NCI-H446 treated with DMSO at 0.1 percent for 48 hours (cell line): ENCODE measurements around the gene CNP.

ENCODE experiments used
- DNase-seq: peaks from one replicate; lab custom pipeline; 2025; lab: John Stamatoyannopoulos, UW

Gene CNP

GRCh38 chr17:41942626-41943373 lies 23.8 kb upstream of the CNP start:
- DNase-seq: no peak

DNA sequence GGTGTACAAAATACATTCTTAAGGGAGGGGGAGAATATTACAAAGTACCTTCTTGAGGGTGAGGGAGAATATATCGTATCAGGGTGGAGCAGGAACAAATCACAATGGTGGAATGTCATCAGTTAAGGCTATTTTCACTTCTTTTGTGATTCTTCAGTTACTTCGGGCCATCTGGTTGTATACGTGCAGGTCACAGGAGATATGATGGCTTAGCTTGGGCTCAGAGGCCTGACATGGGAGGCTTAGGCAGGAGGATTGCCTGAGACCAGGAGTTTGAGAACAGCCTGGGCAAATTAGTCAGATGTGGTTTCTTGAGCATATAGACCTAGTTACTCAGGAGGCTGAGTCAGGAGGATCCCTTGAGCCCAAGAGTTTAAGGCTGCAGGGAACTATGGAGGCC lies 23.1 kb upstream of the CNP start:
- no peak for DNase-seq

DNA sequence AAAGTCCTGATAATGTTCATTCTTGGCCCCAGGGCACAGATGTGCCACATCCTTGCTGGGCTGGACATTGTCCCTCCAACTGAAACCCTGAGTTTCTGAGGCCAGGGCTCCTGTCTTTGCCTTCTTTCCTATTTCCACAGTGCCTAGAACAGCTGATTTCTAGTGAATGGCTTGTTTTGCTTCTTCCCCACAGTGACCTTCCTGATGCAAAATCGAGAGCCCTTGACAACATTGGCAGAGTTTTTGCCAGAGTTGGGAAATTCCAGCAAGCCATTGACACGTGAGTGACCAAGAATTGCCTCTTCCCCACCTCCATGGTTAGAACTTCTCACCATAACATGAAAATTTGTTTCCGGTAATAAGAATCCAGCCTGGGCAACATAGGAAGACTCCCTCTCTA lies 21.7 kb upstream of the CNP start:
- no peak for DNase-seq

DNA sequence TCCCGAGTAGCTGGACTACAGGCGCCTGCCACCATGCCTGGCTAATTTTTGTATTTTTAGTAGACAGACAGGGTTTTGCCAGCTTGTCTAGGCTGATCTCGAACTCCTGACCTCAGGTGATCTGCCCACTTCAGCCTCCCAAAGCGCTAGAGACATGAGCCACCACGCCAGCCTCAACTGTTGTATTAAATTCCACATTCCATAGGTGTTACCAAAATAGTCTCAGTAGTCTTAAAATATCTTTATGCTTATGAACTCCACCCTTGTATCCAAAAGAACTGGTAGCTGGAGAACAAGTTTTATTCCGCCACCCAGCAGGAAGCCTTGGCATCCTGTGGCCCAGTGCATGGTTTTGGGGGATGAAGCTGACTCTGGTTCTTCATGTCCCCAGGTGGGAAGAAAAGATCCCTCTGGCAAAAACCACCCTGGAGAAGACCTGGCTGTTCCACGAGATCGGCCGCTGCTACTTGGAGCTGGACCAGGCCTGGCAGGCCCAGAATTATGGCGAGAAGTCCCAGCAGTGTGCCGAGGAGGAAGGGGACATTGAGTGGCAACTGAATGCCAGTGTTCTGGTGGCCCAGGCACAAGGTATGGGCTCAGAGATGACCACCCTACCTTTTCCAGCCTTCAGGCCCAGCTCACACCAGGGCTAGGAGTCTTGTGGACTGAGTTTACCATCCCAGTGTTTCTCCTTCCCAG lies 17.7 kb upstream of the CNP start:
- DNase-seq: no peak

GRCh38 chr17:41956522-41956921 lies 10.1 kb upstream of the CNP start:
- no peak for DNase-seq

GRCh38 chr17:41957031-41957868 lies 9.3 kb upstream of the CNP start:
- no peak for DNase-seq

GRCh38 chr17:41957869-41958439 lies 8.6 kb upstream of the CNP start:
- DNase-seq: no peak

GRCh38 chr17:41959030-41959335 lies 7.6 kb upstream of the CNP start:
- DNase-seq: no peak

DNA sequence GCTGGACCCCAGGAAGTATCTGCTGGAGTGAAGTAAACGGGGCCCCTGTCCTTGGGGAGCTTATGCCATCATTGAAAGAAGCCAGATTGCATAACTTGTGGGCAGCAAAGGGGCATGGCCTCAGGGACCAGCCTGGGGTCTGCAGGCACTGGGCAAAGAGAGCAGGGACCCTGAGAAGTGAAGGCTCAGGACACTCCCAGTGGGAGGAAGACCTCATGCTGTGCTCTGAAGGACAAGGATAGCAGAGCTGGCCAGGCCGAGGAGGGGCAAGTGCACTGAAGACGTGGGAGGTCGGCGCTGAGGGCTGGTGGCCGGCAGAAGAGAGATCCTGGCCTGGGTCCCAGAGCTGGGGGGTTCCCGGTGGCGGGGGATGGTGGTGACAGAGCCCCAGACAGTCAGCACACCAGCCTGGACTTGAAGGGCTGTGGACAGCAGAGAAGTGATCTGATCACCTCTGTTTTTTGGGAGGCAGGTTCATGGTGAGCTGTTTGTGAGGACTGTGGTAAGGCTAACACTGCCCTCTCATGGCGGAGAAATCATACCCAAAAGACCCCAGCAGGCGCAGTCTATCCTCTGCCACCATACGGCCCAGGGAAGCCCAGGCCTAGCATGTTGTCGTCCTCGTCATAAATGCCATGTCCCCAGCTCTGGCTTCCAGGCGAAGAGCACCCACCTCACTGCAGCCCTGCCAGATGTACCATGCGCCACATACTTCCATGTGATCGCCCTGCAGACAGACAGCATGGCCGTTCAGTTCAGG lies 7.1 kb upstream of the CNP start:
- DNase-seq: peak; percentile 23

- no peak for DNase-seq
Observed at GRCh38 chr17:41962111-41962510, 4.5 kb upstream of the CNP start.

- peak; percentile 38 for DNase-seq
Observed at GRCh38 chr17:41962768-41963434, 3.7 kb upstream of the CNP start.

- DNase-seq: no peak
Observed at GRCh38 chr17:41965694-41966462, 717 bp upstream of the CNP start.

GRCh38 chr17:41967141-41967920 lies 736 bp downstream of the CNP start:
- DNase-seq: no peak

GRCh38 chr17:41967921-41968578 lies 1.5 kb downstream of the CNP start:
- no peak for DNase-seq

- no peak for DNase-seq
Observed at GRCh38 chr17:41968676-41969075, 2.1 kb downstream of the CNP start.

DNA sequence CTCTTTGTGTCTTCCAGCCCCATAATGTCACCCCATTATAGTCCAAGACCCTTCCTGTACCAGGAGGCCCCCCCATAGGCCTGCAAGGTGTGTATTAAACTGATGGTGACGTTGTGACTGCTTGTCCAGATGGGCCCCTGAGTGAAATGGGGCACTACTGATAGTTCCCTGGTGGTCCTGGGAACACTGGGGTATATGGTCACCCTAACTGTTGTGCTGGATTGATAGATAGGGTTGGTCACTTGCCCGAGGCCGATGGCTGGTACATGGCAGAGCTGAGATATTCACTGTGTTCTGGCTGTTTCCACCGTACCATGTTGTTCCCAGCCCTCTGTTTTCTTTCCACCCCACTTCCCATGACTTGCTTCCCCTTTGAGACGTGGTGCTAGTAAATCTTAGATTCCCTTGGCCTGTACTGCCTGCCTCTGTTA lies 4.3 kb downstream of the CNP start:
- no peak for DNase-seq

DNA sequence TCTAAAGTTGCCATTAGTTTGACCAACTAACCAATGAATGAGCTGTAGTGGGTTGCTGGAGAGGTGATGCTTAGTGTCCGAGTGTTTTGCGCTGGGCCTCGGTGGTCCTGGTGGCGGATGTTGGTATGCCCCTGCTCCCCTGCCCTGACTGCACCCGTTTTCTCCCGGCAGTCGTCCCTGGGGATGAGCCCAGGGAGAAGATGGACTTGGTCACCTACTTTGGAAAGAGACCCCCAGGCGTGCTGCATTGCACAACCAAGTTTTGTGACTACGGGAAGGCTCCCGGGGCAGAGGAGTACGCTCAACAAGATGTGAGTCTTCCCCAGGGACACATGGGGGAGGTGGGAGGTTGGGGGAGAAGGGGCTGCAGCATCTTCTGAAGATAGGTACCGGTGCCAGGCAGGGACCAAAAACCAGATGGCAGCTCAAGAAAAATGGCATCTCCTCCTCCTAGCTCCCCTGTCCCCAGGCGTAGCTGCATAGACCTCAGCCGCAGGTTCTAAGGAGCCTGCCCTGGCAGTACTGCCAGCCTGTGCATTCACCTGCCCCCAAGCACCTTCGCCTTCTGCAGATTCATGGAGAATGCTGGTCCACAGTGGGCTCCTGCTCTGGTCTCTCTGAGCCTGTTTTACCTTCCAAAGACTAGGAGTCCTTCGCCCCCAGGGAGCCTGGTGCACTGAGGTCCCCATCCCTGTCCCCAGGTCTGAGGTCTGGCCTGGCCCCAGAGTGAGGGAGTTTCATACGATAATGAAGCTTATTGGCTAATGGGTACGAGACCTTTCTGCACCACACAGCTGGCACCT lies 5.3 kb downstream of the CNP start:
- no peak for DNase-seq
